B cell (primary cell): ENCODE measurements around the gene SLC25A10. TPM values are rescaled to one million over a fixed set of nuclear protein-coding genes. Genes with fewer than 3 reads are reported as not detected.

Source experiments
- ATAC-seq: fragments of 200-7000 bp; cut with Tn5 transposase; one replicate; pipeline ENCODE4 v1.10.0; 2021; ENCODE audit warnings: low read depth, mild to moderate bottlenecking, moderate number of reproducible peaks, moderate library complexity
- CTCF ChIA-PET: fragments of 350-600 bp; sonication (Branson Sonifier 250); formaldehyde crosslinking; loops from one replicate; lab custom pipeline; 2021; ENCODE audit warnings: antibody characterized with exemption, inconsistent platforms; lab: Charles Lee
- POLR2A ChIA-PET: fragments of 350-600 bp; sonication (Branson Sonifier 250); formaldehyde crosslinking; loops from one replicate; lab custom pipeline; 2021; ENCODE audit warnings: antibody characterized with exemption; lab: Charles Lee
- DNase-seq: peaks from one replicate; pipeline ENCODE4 v3.0.0; 2013
- H2AFZ ChIP-seq: 2 replicates; pipeline ENCODE4 v1.6.1; 2012; ENCODE audit warnings: mild to moderate bottlenecking, low read depth, low read length; ENCODE audit not compliant: insufficient read depth, poor library complexity, severe bottlenecking
- H3K27ac ChIP-seq, 2 donors: 1 replicate in 1 of 2; 2 replicates in 1 of 2; pipeline ENCODE4 v1.5.1; 2012 to 2013; ENCODE audit warnings: low read length in 2 of 2, mild to moderate bottlenecking in 2 of 2, moderate library complexity in 1 of 2
- H3K27me3 ChIP-seq, 4 experiments: fragments of 200-600 bp in 1 of 4; sonication (generic) in 1 of 4; replicated peaks in 1 of 4; 1 replicate in 2 of 4; 2 replicates in 2 of 4; pipeline versions ENCODE4 v1.6.1 to v1.7.0; 2013 to 2016; ENCODE audit warnings: low read length in 3 of 4, mild to moderate bottlenecking in 2 of 4, mixed read lengths in 1 of 4, moderate library complexity in 1 of 4; ENCODE audit not compliant: insufficient read depth in 4 of 4, control insufficient read depth in 3 of 4; ENCODE audit errors: control extremely low read depth in 1 of 4
- H3K36me3 ChIP-seq, 2 experiments: replicated peaks in 1 of 2; 1 replicate in 1 of 2; 2 replicates in 1 of 2; pipeline versions ENCODE4 v1.6.1 to v1.7.1; 2013; ENCODE audit warnings: low read length in 1 of 2; ENCODE audit not compliant: insufficient read depth in 2 of 2, control insufficient read depth in 1 of 2; ENCODE audit errors: control extremely low read depth in 1 of 2, extremely low read depth in 1 of 2
- H3K4me1 ChIP-seq, 2 donors: fragments of 200-600 bp in 1 of 2; sonication (generic) in 1 of 2; 1 replicate in 1 of 2; 2 replicates in 1 of 2; pipeline versions ENCODE4 v1.5.1 to v1.6.1; 2013 to 2017; ENCODE audit warnings: low read length in 2 of 2; ENCODE audit not compliant: control insufficient read depth in 2 of 2, insufficient read depth in 2 of 2
- H3K4me2 ChIP-seq: replicated peaks from 2 replicates; pipeline ENCODE3; 2012; ENCODE audit warnings: mild to moderate bottlenecking, low read depth, low read length; ENCODE audit not compliant: poor library complexity, severe bottlenecking
- H3K4me3 ChIP-seq, 5 experiments: fragments of 200-600 bp in 1 of 5; sonication (generic) in 1 of 5; 1 replicate in 3 of 5; 2 replicates in 2 of 5; pipeline versions ENCODE4 v1.5.1 to v1.7.0; 2011 to 2016; ENCODE audit warnings: low read length in 4 of 5, mild to moderate bottlenecking in 4 of 5, low read depth in 2 of 5, control low read depth in 1 of 5, moderate library complexity in 1 of 5; ENCODE audit not compliant: insufficient read depth in 1 of 5; ENCODE audit errors: control extremely low read depth in 1 of 5, extremely low read depth in 1 of 5
- H3K79me2 ChIP-seq: fragments of 200-600 bp; sonication (generic); one replicate; pipeline ENCODE4 v1.6.0; 2016; ENCODE audit warnings: low read length; ENCODE audit not compliant: control insufficient read depth, insufficient read depth
- H3K9ac ChIP-seq: fragments of 200-600 bp; sonication (generic); 2 replicates; pipeline ENCODE4 v1.6.1; 2017; ENCODE audit warnings: mild to moderate bottlenecking, low read length, moderate library complexity
- H3K9me3 ChIP-seq, 3 donors: one replicate each; pipeline versions ENCODE4 v1.6.1 to v1.7.1; 2013; ENCODE audit warnings: low read length in 2 of 3; ENCODE audit not compliant: control insufficient read depth in 2 of 3, insufficient read depth in 1 of 3; ENCODE audit errors: control extremely low read depth in 1 of 3
- H4K20me1 ChIP-seq: 2 replicates; pipeline ENCODE4 v1.6.0; 2012; ENCODE audit warnings: mild to moderate bottlenecking, low read length; ENCODE audit not compliant: insufficient read depth, control insufficient read depth, poor library complexity, severe bottlenecking
- H3K27ac Mint-ChIP-seq: one replicate; pipeline ENCODE4 v1.8.0; 2021; ENCODE audit warnings: mixed read lengths
- H3K27me3 Mint-ChIP-seq: one replicate; pipeline ENCODE4 v1.8.0; 2021; ENCODE audit warnings: mixed read lengths
- H3K4me1 Mint-ChIP-seq: one replicate; pipeline ENCODE4 v1.8.0; 2021; ENCODE audit warnings: mixed read lengths
- H3K4me3 Mint-ChIP-seq: one replicate; pipeline ENCODE4 v1.8.0; 2021; ENCODE audit warnings: mixed read lengths
- H3K9me3 Mint-ChIP-seq: one replicate; pipeline ENCODE4 v1.8.0; 2022; ENCODE audit warnings: mixed read lengths; ENCODE audit not compliant: insufficient read depth
- EZH2 ChIP-seq: IDR thresholded peaks from 2 replicates; pipeline ENCODE4 v1.6.1; 2012; ENCODE audit warnings: borderline replicate concordance, low read depth, mild to moderate bottlenecking, moderate library complexity, low read length; ENCODE audit not compliant: insufficient read depth, poor library complexity, severe bottlenecking
- WGBS: methylation state at CpG from one replicate; pipeline ENCODE4 v1.1.5; 2013; ENCODE audit warnings: missing lambda C conversion rate; ENCODE audit not compliant: insufficient coverage; 5-methylcytosine and 5-hydroxymethylcytosine counted together
- intact Hi-C: fragments of 100-400 bp; cut with micrococcal nuclease; formaldehyde crosslinking; loops from one replicate; pipeline ENCODE4 v1.10.0; 2022
- polyA plus RNA-seq: library from polyadenylated mRNA; depleted of rRNA; stranded (reverse); fragments of >200 nt; gene quantifications from 2 replicates; pipeline ENCODE4 v1.2.3, GENCODE V29; 2012
- total RNA-seq, 2 donors: library from RNA; stranded (reverse); fragments of 120-200 nt in 1 of 2; gene quantifications; 1 replicate in 1 of 2; 2 replicates in 1 of 2; pipeline versions ENCODE4 v1.2.3 to v1.2.4, GENCODE V29; 2013 to 2022
- TF ChIP-seq, protein P1 (sequence below): fragments of 200-600 bp; IDR thresholded peaks from one replicate; pipeline ENCODE4 v1.8.0; 2022; ENCODE audit warnings: antibody characterized with exemption, mild to moderate bottlenecking

The SLC25A10 gene
- total and polyA plus RNA-seq, 2 donors (not counting 1 experiment from before 2014, with no cell fraction given): 3.9 to 5.0 TPM

DNA sequence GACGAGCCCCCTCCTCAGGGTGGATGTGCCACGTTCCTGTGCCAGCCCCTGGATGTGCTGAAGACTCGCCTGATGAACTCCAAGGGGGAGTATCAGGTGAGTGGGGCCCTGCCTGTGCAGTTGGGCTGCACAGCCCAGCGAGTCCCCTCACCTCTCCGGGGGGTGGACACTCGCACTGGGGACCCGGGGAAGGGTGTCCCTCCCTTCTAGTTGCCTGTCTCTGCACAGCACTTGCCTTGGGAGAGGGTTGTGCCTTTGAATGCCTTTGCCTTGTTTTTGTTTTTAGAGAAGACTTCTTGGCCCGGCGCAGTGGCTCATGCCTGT is 5.6 kb downstream of the SLC25A10 start:
- no peaks in the 10 kb centered on the region for H4K20me1 ChIP-seq
- ATAC-seq (no peak), DNase-seq (no peak)
- intact Hi-C loops: no loop called here
- no peak overlapping the region for H3K9ac ChIP-seq
- H3K27me3 ChIP-seq: no peaks in the 10 kb centered on the region
- H3K79me2 ChIP-seq: no peaks in the 10 kb centered on the region
- no peak overlapping the region for H3K27ac ChIP-seq
- Mint-ChIP-seq H3K9me3 (no peaks in the 10 kb centered on the region), H3K4me3 (no peak overlapping the region), H3K27ac (no peak overlapping the region), H3K4me1 (peaks cover 2% of the 10 kb centered on the region), H3K27me3 (no peaks in the 10 kb centered on the region)
- H3K4me1 ChIP-seq: peaks cover 3 to 6% of the 10 kb centered on the region in 2 donors
- CTCF ChIA-PET: no interaction called here
- TF ChIP-seq, protein P1, sequence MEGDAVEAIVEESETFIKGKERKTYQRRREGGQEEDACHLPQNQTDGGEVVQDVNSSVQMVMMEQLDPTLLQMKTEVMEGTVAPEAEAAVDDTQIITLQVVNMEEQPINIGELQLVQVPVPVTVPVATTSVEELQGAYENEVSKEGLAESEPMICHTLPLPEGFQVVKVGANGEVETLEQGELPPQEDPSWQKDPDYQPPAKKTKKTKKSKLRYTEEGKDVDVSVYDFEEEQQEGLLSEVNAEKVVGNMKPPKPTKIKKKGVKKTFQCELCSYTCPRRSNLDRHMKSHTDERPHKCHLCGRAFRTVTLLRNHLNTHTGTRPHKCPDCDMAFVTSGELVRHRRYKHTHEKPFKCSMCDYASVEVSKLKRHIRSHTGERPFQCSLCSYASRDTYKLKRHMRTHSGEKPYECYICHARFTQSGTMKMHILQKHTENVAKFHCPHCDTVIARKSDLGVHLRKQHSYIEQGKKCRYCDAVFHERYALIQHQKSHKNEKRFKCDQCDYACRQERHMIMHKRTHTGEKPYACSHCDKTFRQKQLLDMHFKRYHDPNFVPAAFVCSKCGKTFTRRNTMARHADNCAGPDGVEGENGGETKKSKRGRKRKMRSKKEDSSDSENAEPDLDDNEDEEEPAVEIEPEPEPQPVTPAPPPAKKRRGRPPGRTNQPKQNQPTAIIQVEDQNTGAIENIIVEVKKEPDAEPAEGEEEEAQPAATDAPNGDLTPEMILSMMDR: no peak
- TF ChIP-seq EZH2: no peak
- no peaks in the 10 kb centered on the region for H3K36me3 ChIP-seq
- POLR2A ChIA-PET: no interaction called here
- no peak overlapping the region for H3K4me2 ChIP-seq
- no peaks in the 10 kb centered on the region for H3K9me3 ChIP-seq
- no peak overlapping the region for H3K4me3 ChIP-seq
- no peak overlapping the region for H2AFZ ChIP-seq
- 95% methylated on average over 9 of the region's 9 CpGs for whole genome bisulfite sequencing

DNA sequence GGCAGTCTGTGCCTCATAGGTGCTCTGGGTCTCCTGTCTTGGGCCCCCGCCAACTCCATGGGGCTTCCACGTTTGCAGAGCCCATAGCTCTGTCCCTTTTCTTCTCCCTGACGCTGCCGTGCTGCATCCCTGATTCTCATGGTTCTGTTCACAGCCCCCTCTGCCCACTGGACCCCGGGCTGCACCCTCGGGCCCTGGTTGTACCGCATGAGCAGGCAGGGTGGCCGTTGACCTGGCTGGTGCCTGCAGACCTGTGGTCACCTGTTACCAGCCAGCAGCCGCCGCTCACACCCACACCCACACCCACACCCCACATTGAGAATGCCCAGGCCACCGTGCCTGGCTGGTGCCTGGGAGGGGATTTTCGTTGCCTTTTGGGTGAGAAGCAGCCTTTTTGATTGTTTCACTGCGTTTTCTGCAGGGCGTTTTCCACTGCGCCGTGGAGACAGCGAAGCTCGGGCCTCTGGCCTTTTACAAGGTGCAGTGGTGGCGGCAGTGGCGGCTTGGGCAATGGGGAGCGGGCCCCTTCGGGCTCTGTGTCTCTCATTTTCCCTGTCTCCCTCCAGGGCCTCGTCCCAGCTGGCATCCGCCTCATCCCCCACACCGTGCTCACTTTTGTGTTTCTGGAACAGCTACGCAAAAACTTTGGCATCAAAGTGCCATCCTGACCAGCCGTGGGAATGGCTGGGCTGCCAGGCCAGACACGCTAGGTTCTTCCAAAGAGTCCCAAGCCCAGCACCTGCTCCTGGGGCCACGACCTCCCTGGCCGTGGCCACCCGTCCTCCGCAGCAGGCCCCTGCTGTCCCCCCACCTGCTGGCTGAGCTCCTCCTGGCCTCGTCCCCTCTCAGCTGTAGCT is 7.6 kb downstream of the SLC25A10 start:
- no peak overlapping the region for H3K27ac Mint-ChIP-seq
- peaks cover 7% of the 10 kb centered on the region for H3K27me3 Mint-ChIP-seq
- Histone ChIP-seq H3K27ac (no peak overlapping the region), H4K20me1 (no peaks in the 10 kb centered on the region), H3K4me3 (no peak overlapping the region), H3K4me2 (no peak overlapping the region), H3K4me1 (no peaks in the 10 kb centered on the region), H2AFZ (no peak overlapping the region), H3K9me3 (no peaks in the 10 kb centered on the region), H3K36me3 (no peaks in the 10 kb centered on the region), H3K79me2 (no peaks in the 10 kb centered on the region), H3K27me3 (no peaks in the 10 kb centered on the region), H3K9ac (no peak overlapping the region)
- CTCF ChIA-PET: no interaction called here
- no peaks in the 10 kb centered on the region for H3K9me3 Mint-ChIP-seq
- POLR2A ChIA-PET: no interaction called here
- DNase-seq (no peak), ATAC-seq (no peak)
- no peak overlapping the region for H3K4me3 Mint-ChIP-seq
- TF ChIP-seq, protein P1: no peak
- no peak for TF ChIP-seq EZH2
- 92% methylated on average over 29 of the region's 33 CpGs for WGBS
- intact Hi-C loops: no loop called here
- no peaks in the 10 kb centered on the region for H3K4me1 Mint-ChIP-seq
